ENCODE measurements around the gene ACY1.

GRCh38 chr3:52012699-52013098 lies 29.4 kb downstream of the ACY1 start:
- TF ChIP-seq CTCF (IDR thresholded peaks at IDR 0.05) (no peak), POLR2A (IDR thresholded peaks at IDR 0.05) (no peak)

Measured in esophagus squamous epithelium (tissue), 4 donors.